MM.1S (cell line): ENCODE data around the gene ZBTB4.

Experiments
- EZH2 ChIP-seq: fragments of 300-600 bp; sonication (generic); optimal IDR thresholded peaks from 2 replicates; pipeline ENCODE3; 2017; ENCODE audit warnings: low read depth, mild to moderate bottlenecking, antibody characterized with exemption, low read length, mixed read lengths
- EZH2phosphoT487 ChIP-seq: fragments of 300-600 bp; sonication (generic); IDR thresholded peaks from 2 replicates; pipeline ENCODE4 v1.6.1; 2018; ENCODE audit warnings: antibody characterized with exemption, low read length
- TF ChIP-seq, protein P1 (sequence below): fragments of 300-600 bp; sonication (generic); IDR thresholded peaks from 2 replicates; pipeline ENCODE4 v1.5.1; 2016; ENCODE audit warnings: antibody characterized with exemption, low read length, mixed read lengths

DNA sequence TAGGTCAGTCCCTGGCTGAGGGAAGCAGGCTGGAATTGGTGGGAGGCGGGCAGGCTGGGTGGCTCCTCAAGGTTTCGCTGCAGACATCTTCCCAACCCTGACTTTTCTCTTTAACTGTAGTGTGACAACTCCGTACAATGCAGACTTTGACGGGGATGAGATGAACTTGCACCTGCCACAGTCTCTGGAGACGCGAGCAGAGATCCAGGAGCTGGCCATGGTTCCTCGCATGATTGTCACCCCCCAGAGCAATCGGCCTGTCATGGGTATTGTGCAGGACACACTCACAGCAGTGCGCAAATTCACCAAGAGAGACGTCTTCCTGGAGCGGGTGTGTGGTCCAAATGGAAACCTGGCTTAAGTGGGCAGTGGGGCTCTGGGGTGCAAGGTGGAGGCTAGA lies 19.7 kb upstream of the ZBTB4 start:
- TF ChIP-seq EZH2 (no peak), EZH2phosphoT487 (no peak)
- TF ChIP-seq, protein P1, sequence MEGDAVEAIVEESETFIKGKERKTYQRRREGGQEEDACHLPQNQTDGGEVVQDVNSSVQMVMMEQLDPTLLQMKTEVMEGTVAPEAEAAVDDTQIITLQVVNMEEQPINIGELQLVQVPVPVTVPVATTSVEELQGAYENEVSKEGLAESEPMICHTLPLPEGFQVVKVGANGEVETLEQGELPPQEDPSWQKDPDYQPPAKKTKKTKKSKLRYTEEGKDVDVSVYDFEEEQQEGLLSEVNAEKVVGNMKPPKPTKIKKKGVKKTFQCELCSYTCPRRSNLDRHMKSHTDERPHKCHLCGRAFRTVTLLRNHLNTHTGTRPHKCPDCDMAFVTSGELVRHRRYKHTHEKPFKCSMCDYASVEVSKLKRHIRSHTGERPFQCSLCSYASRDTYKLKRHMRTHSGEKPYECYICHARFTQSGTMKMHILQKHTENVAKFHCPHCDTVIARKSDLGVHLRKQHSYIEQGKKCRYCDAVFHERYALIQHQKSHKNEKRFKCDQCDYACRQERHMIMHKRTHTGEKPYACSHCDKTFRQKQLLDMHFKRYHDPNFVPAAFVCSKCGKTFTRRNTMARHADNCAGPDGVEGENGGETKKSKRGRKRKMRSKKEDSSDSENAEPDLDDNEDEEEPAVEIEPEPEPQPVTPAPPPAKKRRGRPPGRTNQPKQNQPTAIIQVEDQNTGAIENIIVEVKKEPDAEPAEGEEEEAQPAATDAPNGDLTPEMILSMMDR, result no peak
